ENCODE results near the gene PPP1R26. TPM values are rescaled to one million over a fixed set of nuclear protein-coding genes. Genes with fewer than 3 reads are reported as not detected.

Gene PPP1R26
- total and polyA plus RNA-seq, 2 of the 4 experiments (the other 2 are of a cell fraction): 3.8 to 5.6 TPM

DNA sequence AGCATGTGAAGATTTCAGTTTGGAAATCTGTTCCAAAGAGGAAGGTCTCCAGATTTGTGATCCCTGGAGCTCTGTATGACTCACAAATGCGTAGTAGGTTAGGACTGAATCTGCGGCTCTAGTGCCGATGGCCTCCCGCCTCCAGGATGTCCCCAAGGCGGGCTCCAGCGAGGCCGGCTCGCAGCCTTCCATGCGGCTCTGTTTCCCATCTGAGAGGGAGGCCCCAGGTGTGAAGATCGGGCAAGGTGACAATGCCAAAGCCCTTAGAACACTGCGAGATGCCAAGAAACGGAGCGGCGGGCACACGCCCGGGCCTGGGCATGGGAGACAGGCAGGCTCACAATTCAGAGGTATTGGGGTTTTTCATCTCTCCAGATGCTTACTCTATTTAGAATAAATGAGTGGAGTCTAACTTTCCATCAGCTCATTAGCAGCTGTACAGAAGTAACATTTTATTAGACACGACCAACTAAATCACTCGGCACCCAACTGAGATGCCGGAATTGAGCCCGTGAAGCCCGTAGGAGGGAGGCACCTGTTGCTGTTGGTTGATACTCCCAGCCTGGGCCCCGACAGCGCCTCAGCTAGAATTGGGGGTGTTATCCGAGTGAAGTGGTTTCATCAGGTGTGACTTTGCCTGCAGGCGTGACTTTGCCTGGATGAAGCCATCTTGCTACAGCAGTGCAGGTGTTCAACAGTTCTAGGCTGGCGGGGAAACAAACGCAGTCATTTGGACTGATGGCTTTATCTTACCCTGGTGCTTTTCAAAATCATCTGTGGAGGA lies 13.5 kb downstream of the PPP1R26 start:
- no peaks in the 10 kb centered on the region for H4K20me1 ChIP-seq (ENCODE audit: insufficient read depth, low read length)
- no peaks in the 10 kb centered on the region for H3K9me3 ChIP-seq (ENCODE audit: control insufficient read depth, insufficient read depth, low read length)
- peak overlapping the region; percentile 51 for H2AFZ ChIP-seq (replicated peaks; ENCODE audit: low read length, poor library complexity)
- H3K27ac ChIP-seq (ENCODE audit: insufficient read depth, low read length): no peak overlapping the region
- no peaks in the 10 kb centered on the region for H3K79me1 ChIP-seq (ENCODE audit: low read depth in 1 of 2, low read length in 2 of 2)
- dilution Hi-C loops (cut with HindIII; ENCODE audit: low sequenced_read_pairs, unreplicated experiment): no loop called here
- POLR2A ChIA-PET (ENCODE audit: unreplicated experiment): no interaction called here
- H3K4me3 ChIP-seq (ENCODE audit: insufficient read depth, low read depth, low read length): no peak overlapping the region
- H2AK9ac ChIP-seq (replicated peaks; ENCODE audit: low read depth, low read length, poor library complexity): no peak overlapping the region
- H4K8ac ChIP-seq (ENCODE audit: low read depth in 2 of 2, low read length in 2 of 2): no peak overlapping the region
- no peak overlapping the region for H3K14ac ChIP-seq (replicated peaks; ENCODE audit: low read depth, low read length)
- CTCF ChIA-PET: no interaction called here
- TF ChIP-seq CEBPB (IDR thresholded peaks at IDR 0.05; ENCODE audit: low read depth, low read length) (no peak), RAD21 (IDR thresholded peaks at IDR 0.05; ENCODE audit: low read length) (no peak), SMC3 (IDR thresholded peaks at IDR 0.05; ENCODE audit: low read depth, low read length) (no peak), MAFK (IDR thresholded peaks at IDR 0.05; ENCODE audit: low read depth, low read length) (no peak), BHLHE40 (IDR thresholded peaks at IDR 0.05; ENCODE audit: low read depth, low read length) (no peak), MAZ (IDR thresholded peaks at IDR 0.05; ENCODE audit: borderline replicate concordance, low read depth, low read length) (no peak), POLR2A (IDR thresholded peaks at IDR 0.05; ENCODE audit: low read depth, low read length) (no peak), CHD1 (IDR thresholded peaks at IDR 0.05; ENCODE audit: low read depth, low read length) (no peak), RCOR1 (IDR thresholded peaks at IDR 0.05; ENCODE audit: insufficient replicate concordance, low read length) (no peak)
- TF ChIP-seq, protein P1, sequence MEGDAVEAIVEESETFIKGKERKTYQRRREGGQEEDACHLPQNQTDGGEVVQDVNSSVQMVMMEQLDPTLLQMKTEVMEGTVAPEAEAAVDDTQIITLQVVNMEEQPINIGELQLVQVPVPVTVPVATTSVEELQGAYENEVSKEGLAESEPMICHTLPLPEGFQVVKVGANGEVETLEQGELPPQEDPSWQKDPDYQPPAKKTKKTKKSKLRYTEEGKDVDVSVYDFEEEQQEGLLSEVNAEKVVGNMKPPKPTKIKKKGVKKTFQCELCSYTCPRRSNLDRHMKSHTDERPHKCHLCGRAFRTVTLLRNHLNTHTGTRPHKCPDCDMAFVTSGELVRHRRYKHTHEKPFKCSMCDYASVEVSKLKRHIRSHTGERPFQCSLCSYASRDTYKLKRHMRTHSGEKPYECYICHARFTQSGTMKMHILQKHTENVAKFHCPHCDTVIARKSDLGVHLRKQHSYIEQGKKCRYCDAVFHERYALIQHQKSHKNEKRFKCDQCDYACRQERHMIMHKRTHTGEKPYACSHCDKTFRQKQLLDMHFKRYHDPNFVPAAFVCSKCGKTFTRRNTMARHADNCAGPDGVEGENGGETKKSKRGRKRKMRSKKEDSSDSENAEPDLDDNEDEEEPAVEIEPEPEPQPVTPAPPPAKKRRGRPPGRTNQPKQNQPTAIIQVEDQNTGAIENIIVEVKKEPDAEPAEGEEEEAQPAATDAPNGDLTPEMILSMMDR (conservative IDR thresholded peaks at IDR 0.05; ENCODE audit: low read depth, low read length): no peak
- TF ChIP-seq, protein P2, sequence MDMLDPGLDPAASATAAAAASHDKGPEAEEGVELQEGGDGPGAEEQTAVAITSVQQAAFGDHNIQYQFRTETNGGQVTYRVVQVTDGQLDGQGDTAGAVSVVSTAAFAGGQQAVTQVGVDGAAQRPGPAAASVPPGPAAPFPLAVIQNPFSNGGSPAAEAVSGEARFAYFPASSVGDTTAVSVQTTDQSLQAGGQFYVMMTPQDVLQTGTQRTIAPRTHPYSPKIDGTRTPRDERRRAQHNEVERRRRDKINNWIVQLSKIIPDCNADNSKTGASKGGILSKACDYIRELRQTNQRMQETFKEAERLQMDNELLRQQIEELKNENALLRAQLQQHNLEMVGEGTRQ (IDR thresholded peaks at IDR 0.05; ENCODE audit: low read depth, low read length): no peak
- TF ChIP-seq, protein P3, sequence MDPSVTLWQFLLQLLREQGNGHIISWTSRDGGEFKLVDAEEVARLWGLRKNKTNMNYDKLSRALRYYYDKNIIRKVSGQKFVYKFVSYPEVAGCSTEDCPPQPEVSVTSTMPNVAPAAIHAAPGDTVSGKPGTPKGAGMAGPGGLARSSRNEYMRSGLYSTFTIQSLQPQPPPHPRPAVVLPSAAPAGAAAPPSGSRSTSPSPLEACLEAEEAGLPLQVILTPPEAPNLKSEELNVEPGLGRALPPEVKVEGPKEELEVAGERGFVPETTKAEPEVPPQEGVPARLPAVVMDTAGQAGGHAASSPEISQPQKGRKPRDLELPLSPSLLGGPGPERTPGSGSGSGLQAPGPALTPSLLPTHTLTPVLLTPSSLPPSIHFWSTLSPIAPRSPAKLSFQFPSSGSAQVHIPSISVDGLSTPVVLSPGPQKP (IDR thresholded peaks at IDR 0.05; ENCODE audit: borderline replicate concordance, low read depth, low read length): no peak
- H2BK20ac ChIP-seq (ENCODE audit: low read depth, low read length): no peak overlapping the region
- H2BK15ac ChIP-seq (ENCODE audit: low read depth, low read length): no peak overlapping the region
- H3K56ac ChIP-seq (ENCODE audit: extremely low read depth, insufficient read depth, low read length): no peak overlapping the region
- H3K27me3 ChIP-seq (ENCODE audit: control insufficient read depth, insufficient read depth, low read length): no peaks in the 10 kb centered on the region
- no peak overlapping the region for H2BK5ac ChIP-seq (ENCODE audit: low read depth, low read length, poor library complexity, severe bottlenecking)
- H2BK120ac ChIP-seq (ENCODE audit: low read depth, low read length): no peak overlapping the region
- H3K4me1 ChIP-seq (ENCODE audit: control insufficient read depth, insufficient read depth, low read length): no peaks in the 10 kb centered on the region; the same call in 1 of the 2 replicates
- no peak for ATAC-seq (ENCODE audit: low read depth)
- no peaks in the 10 kb centered on the region; the same call in 1 of the 2 replicates for H3K9me1 ChIP-seq (ENCODE audit: insufficient read depth, low read length)
- no peak overlapping the region for H3K4ac ChIP-seq (ENCODE audit: low read depth, low read length)
- H2AK5ac ChIP-seq (ENCODE audit: low read depth, low read length): no peak overlapping the region
- H4K5ac ChIP-seq (ENCODE audit: low read depth, low read length): no peak overlapping the region
- BruUV-seq (replicated peaks): no TSS peak
- no peak for DNase-seq
- in situ Hi-C loops (cut with MboI; ENCODE audit: low sequenced_read_pairs): no loop called here
- H3K18ac ChIP-seq (ENCODE audit: low read depth, low read length): no peak overlapping the region
- WGBS, 2 experiments (ENCODE audit: extremely low coverage in 2 of 2, insufficient read length in 1 of 2): 90% methylated on average over 2 of the region's 27 CpGs; no CpG with 5 or more reads in 1 of the 2 experiments
- intact Hi-C loops (cut with micrococcal nuclease): no loop called here
- H3K36me3 ChIP-seq (ENCODE audit: control insufficient read depth, insufficient read depth, low read length): peaks cover 4% of the 10 kb centered on the region; the same call in 1 of the 2 replicates
- no peak overlapping the region for H3K9ac ChIP-seq (ENCODE audit: low read depth, low read length)
- H4K91ac ChIP-seq (ENCODE audit: insufficient read depth, low read depth, low read length): no peak overlapping the region
- no peak overlapping the region for H3K23ac ChIP-seq (ENCODE audit: low read depth, low read length)
- H3K4me2 ChIP-seq (ENCODE audit: low read depth, low read length): no peak overlapping the region
